H9 (cell line): ENCODE data around the gene ACBD5. TPM values are rescaled to one million over a fixed set of nuclear protein-coding genes. Genes with fewer than 3 reads are reported as not detected.

ENCODE experiments used
- DNase-seq: peaks from one replicate; pipeline ENCODE4 v3.0.0-alpha.2; 2017
- H2AFZ ChIP-seq: one replicate; pipeline ENCODE4 v1.6.1; 2013; ENCODE audit warnings: mild to moderate bottlenecking, low read length, control low read depth, moderate library complexity
- H2AK5ac ChIP-seq: 2 replicates; pipeline ENCODE4 v1.6.1; 2013; ENCODE audit warnings: low read length, control low read depth, mixed read lengths; ENCODE audit not compliant: insufficient read length
- H2BK120ac ChIP-seq: one replicate; pipeline ENCODE4 v1.6.1; 2013; ENCODE audit warnings: low read depth, mild to moderate bottlenecking, low read length, control low read depth, inconsistent platforms; ENCODE audit not compliant: poor library complexity, severe bottlenecking
- H2BK12ac ChIP-seq: 2 replicates; pipeline ENCODE4 v1.6.1; 2013; ENCODE audit warnings: low read length, control low read depth, mixed read lengths, low read depth; ENCODE audit not compliant: insufficient read length
- H2BK15ac ChIP-seq: 2 replicates; pipeline ENCODE4 v1.6.1; 2013; ENCODE audit warnings: low read depth, low read length, control low read depth
- H2BK20ac ChIP-seq: one replicate; pipeline ENCODE4 v1.6.1; 2013; ENCODE audit warnings: low read depth, mild to moderate bottlenecking, low read length, control low read depth, inconsistent platforms; ENCODE audit not compliant: poor library complexity, severe bottlenecking
- H2BK5ac ChIP-seq: 2 replicates; pipeline ENCODE4 v1.6.1; 2013; ENCODE audit warnings: low read length, control low read depth, mixed read lengths; ENCODE audit not compliant: insufficient read length
- H3K14ac ChIP-seq: 2 replicates; pipeline ENCODE4 v1.6.1; 2013; ENCODE audit warnings: low read length, control low read depth; ENCODE audit not compliant: insufficient read depth
- H3K18ac ChIP-seq: 2 replicates; pipeline ENCODE4 v1.6.1; 2013; ENCODE audit warnings: low read depth, mild to moderate bottlenecking, mixed read lengths, low read length, control low read depth; ENCODE audit not compliant: insufficient read length
- H3K23ac ChIP-seq: 2 replicates; pipeline ENCODE4 v1.6.1; 2013; ENCODE audit warnings: low read length, control low read depth, mixed read lengths, low read depth; ENCODE audit not compliant: insufficient read length
- H3K23me2 ChIP-seq: 2 replicates; pipeline ENCODE4 v1.6.1; 2013; ENCODE audit warnings: low read depth, mild to moderate bottlenecking, mixed read lengths, low read length, control low read depth; ENCODE audit not compliant: insufficient read length, poor library complexity, severe bottlenecking
- H3K27ac ChIP-seq: 2 replicates; pipeline ENCODE4 v1.5.1; 2013; ENCODE audit warnings: low read length, control low read depth, mixed read lengths, low read depth; ENCODE audit not compliant: insufficient read length
- H3K27me3 ChIP-seq: 2 replicates; pipeline ENCODE4 v1.6.1; 2013; ENCODE audit warnings: low read length, control low read depth, inconsistent platforms; ENCODE audit not compliant: insufficient read depth
- H3K4ac ChIP-seq: 2 replicates; pipeline ENCODE4 v1.6.1; 2013; ENCODE audit warnings: low read depth, mild to moderate bottlenecking, control low read depth, inconsistent platforms, low read length, moderate library complexity
- H3K4me1 ChIP-seq: 2 replicates; pipeline ENCODE4 v1.6.1; 2013; ENCODE audit warnings: low read length, control low read depth, inconsistent platforms; ENCODE audit not compliant: insufficient read depth
- H3K4me2 ChIP-seq: 2 replicates; pipeline ENCODE4 v1.6.1; 2013; ENCODE audit warnings: low read length, control low read depth, mixed read lengths; ENCODE audit not compliant: insufficient read length, insufficient read depth
- H3K56ac ChIP-seq: 2 replicates; pipeline ENCODE4 v1.6.1; 2013; ENCODE audit warnings: low read depth, mild to moderate bottlenecking, mixed read lengths, low read length, control low read depth; ENCODE audit not compliant: insufficient read length
- H3K79me1 ChIP-seq: 2 replicates; pipeline ENCODE4 v1.6.1; 2013; ENCODE audit warnings: low read depth, mild to moderate bottlenecking, moderate library complexity, low read length, control low read depth, inconsistent platforms; ENCODE audit not compliant: insufficient read depth, poor library complexity, severe bottlenecking
- H3K79me2 ChIP-seq: 2 replicates; pipeline ENCODE4 v1.6.1; 2013; ENCODE audit warnings: low read length, control low read depth, inconsistent platforms; ENCODE audit not compliant: insufficient read depth
- H3K9ac ChIP-seq: 2 replicates; pipeline ENCODE4 v1.6.1; 2013; ENCODE audit warnings: low read length, control low read depth, mixed read lengths; ENCODE audit not compliant: insufficient read length; ENCODE audit errors: extremely low read depth
- H3K9me3 ChIP-seq: one replicate; pipeline ENCODE4 v1.6.1; 2013; ENCODE audit warnings: low read depth, low read length, inconsistent platforms; ENCODE audit not compliant: control insufficient read depth
- H3T11ph ChIP-seq: one replicate; pipeline ENCODE4 v1.6.1; 2013; ENCODE audit warnings: mild to moderate bottlenecking, low read length, control low read depth, inconsistent platforms
- H4K20me1 ChIP-seq: one replicate; pipeline ENCODE4 v1.6.1; 2013; ENCODE audit not compliant: control insufficient read depth, insufficient read length, insufficient read depth
- H4K5ac ChIP-seq: 2 replicates; pipeline ENCODE4 v1.6.1; 2013; ENCODE audit warnings: low read depth, mild to moderate bottlenecking, mixed read lengths, low read length, control low read depth; ENCODE audit not compliant: insufficient read length
- H4K8ac ChIP-seq: replicated peaks from 2 replicates; pipeline ENCODE4 v1.6.1; 2013; ENCODE audit warnings: low read length, control low read depth, mixed read lengths, low read depth; ENCODE audit not compliant: insufficient read length
- H4K91ac ChIP-seq: 2 replicates; pipeline ENCODE4 v1.6.1; 2013; ENCODE audit warnings: low read depth, mild to moderate bottlenecking, moderate library complexity, mixed read lengths, low read length, control low read depth; ENCODE audit not compliant: insufficient read length
- H3K27ac Mint-ChIP-seq, 3 experiments: 2 replicates in 2 of 3; 3 replicates in 1 of 3; pipeline ENCODE4 v1.8.0; 2020 to 2021; ENCODE audit warnings: mixed read lengths in 3 of 3, mild to moderate bottlenecking in 1 of 3, moderate library complexity in 1 of 3
- H3K27me3 Mint-ChIP-seq: 2 replicates; pipeline ENCODE4 v1.8.0; 2021; ENCODE audit warnings: low read depth, mild to moderate bottlenecking, moderate library complexity, mixed read lengths
- H3K36me3 Mint-ChIP-seq, 3 experiments: 2 replicates in 2 of 3; 3 replicates in 1 of 3; pipeline ENCODE4 v1.8.0; 2020 to 2021; ENCODE audit warnings: low read depth in 3 of 3, mixed read lengths in 3 of 3; ENCODE audit not compliant: insufficient read depth in 1 of 3
- H3K4me1 Mint-ChIP-seq, 2 experiments: 2 replicates each; pipeline ENCODE4 v1.8.0; 2020; ENCODE audit warnings: mixed read lengths in 2 of 2
- H3K4me3 Mint-ChIP-seq, 2 experiments: 2 replicates in 1 of 2; 3 replicates in 1 of 2; pipeline ENCODE4 v1.8.0; 2020 to 2021; ENCODE audit warnings: mild to moderate bottlenecking in 2 of 2, mixed read lengths in 2 of 2, moderate library complexity in 1 of 2
- H3K9me3 Mint-ChIP-seq, 2 experiments: 2 replicates in 1 of 2; 3 replicates in 1 of 2; pipeline ENCODE4 v1.8.0; 2020; ENCODE audit warnings: mild to moderate bottlenecking in 2 of 2, mixed read lengths in 2 of 2, moderate library complexity in 1 of 2
- WGBS: extraction: QIAGEN DNeasy Blood & Tissue Kit; methylation state at CpG from one replicate; pipeline ENCODE4 v1.1.7; 2013; ENCODE audit warnings: missing lambda C conversion rate, low lambda C conversion rate, mixed read lengths; ENCODE audit not compliant: insufficient read length; ENCODE audit errors: extremely low coverage; 5-methylcytosine and 5-hydroxymethylcytosine counted together
- total RNA-seq: library from RNA; stranded (reverse); gene quantifications from 2 replicates; pipeline ENCODE4 v1.2.1, GENCODE V29; 2021
- TF ChIP-seq, protein P1 (sequence below): fragments of 200-600 bp; sonication (generic); conservative IDR thresholded peaks from 3 replicates; pipeline ENCODE4 v1.8.0; 2021; ENCODE audit warnings: antibody characterized with exemption, mild to moderate bottlenecking

The ACBD5 gene
- total RNA-seq, 1 experiment from 2014 or later, result 14.2 TPM

DNA sequence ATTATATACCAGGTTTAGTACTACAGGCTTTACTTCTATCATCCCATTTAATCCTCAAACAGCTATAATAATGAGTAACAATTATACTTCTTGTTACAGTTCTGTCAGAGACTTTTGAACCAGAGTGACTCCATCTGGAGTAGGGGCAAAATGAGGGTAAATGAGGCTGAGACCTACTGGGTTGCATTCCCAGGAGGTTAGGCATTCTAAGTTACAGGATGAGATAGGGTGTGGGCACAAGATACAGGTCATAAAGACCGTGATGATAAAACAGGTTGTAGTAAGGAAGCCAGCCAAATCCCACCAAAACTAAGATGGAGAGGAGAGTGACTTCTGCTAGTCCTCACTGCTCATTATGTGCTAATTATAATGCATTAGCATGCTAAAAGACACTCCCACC is 90.3 kb downstream of the ACBD5 start:
- Histone ChIP-seq H2BK5ac (no peak overlapping the region), H2BK120ac (no peak overlapping the region), H2BK12ac (no peak overlapping the region), H2AK5ac (no peak overlapping the region), H4K8ac (no peak overlapping the region), H2AFZ (no peak overlapping the region), H3T11ph (no peak overlapping the region), H3K79me2 (peaks cover 42% of the 10 kb centered on the region; the same call in 1 of the 2 replicates), H3K4me2 (no peak overlapping the region), H2BK20ac (no peak overlapping the region), H3K9ac (no peak overlapping the region), H3K18ac (no peak overlapping the region), H3K4me1 (no peaks in the 10 kb centered on the region), H4K20me1 (peaks cover 2% of the 10 kb centered on the region), H3K9me3 (no peaks in the 10 kb centered on the region), H3K4ac (no peak overlapping the region), H3K56ac (no peak overlapping the region), H3K14ac (no peak overlapping the region), H3K27ac (no peak overlapping the region), H3K23me2 (no peaks in the 10 kb centered on the region), H2BK15ac (no peak overlapping the region), H4K91ac (no peak overlapping the region), H4K5ac (no peak overlapping the region), H3K79me1 (peaks cover 3% of the 10 kb centered on the region), H3K23ac (no peak overlapping the region), H3K27me3 (no peaks in the 10 kb centered on the region)
- Mint-ChIP-seq H3K4me3 (no peak overlapping the region; a peak in 1 of 5 replicates), H3K27me3 (no peaks in the 10 kb centered on the region), H3K9me3 (peaks cover 0 to 4% of the 10 kb centered on the region in 2 experiments; a peak in 2 of 5 replicates), H3K4me1 (peaks cover 35 to 40% of the 10 kb centered on the region in 2 experiments), H3K36me3 (peaks cover 34 to 55% (median 55%) of the 10 kb centered on the region in 3 experiments; a peak in 6 of 7 replicates), H3K27ac (peak overlapping the region in 1 of 3 experiments; percentile 13; a peak in 3 of 7 replicates)
- no CpG with 5 or more reads among the region's 1 CpG for WGBS
- TF ChIP-seq, protein P1, sequence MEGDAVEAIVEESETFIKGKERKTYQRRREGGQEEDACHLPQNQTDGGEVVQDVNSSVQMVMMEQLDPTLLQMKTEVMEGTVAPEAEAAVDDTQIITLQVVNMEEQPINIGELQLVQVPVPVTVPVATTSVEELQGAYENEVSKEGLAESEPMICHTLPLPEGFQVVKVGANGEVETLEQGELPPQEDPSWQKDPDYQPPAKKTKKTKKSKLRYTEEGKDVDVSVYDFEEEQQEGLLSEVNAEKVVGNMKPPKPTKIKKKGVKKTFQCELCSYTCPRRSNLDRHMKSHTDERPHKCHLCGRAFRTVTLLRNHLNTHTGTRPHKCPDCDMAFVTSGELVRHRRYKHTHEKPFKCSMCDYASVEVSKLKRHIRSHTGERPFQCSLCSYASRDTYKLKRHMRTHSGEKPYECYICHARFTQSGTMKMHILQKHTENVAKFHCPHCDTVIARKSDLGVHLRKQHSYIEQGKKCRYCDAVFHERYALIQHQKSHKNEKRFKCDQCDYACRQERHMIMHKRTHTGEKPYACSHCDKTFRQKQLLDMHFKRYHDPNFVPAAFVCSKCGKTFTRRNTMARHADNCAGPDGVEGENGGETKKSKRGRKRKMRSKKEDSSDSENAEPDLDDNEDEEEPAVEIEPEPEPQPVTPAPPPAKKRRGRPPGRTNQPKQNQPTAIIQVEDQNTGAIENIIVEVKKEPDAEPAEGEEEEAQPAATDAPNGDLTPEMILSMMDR, result no peak
- DNase-seq, result no peak
